Stimulated activated naive CD8-positive, alpha-beta T cell treated with anti-CD3 and anti-CD28 coated beads, Interleukin-15, amount 100 ng/mL, for 72 hours (primary cell): ENCODE results near the gene SBF1.
"Not testable (repeated sequence)": the region's sequence is repeated elsewhere in the genome, so short reads cannot be mapped to it uniquely, and the experiment has no call there.

Experiments
- ATAC-seq: fragments of 150-1000 bp; cut with Tn5 transposase; 2 replicates; pipeline ENCODE4 v1.10.0; 2021; ENCODE audit warnings: mild to moderate bottlenecking, moderate library complexity
- DNase-seq, 2 donors: peaks; one replicate each; pipeline ENCODE4 v3.0.0; 2021 to 2022
- H3K27ac Mint-ChIP-seq, 2 donors: one replicate each; pipeline ENCODE4 v1.8.0; 2022; ENCODE audit warnings: mild to moderate bottlenecking in 2 of 2, mixed read lengths in 2 of 2, moderate library complexity in 2 of 2
- H3K27me3 Mint-ChIP-seq: one replicate; pipeline ENCODE4 v1.8.0; 2022; ENCODE audit warnings: mixed read lengths
- H3K4me1 Mint-ChIP-seq: one replicate; pipeline ENCODE4 v1.8.0; 2022; ENCODE audit warnings: mild to moderate bottlenecking, mixed read lengths
- H3K4me3 Mint-ChIP-seq, 2 donors: one replicate each; pipeline ENCODE4 v1.8.0; 2022; ENCODE audit warnings: mild to moderate bottlenecking in 2 of 2, mixed read lengths in 2 of 2, moderate library complexity in 1 of 2
- H3K9me3 Mint-ChIP-seq, 2 donors: one replicate each; pipeline ENCODE4 v1.8.0; 2022; ENCODE audit warnings: mixed read lengths in 2 of 2

SBF1 gene

DNA sequence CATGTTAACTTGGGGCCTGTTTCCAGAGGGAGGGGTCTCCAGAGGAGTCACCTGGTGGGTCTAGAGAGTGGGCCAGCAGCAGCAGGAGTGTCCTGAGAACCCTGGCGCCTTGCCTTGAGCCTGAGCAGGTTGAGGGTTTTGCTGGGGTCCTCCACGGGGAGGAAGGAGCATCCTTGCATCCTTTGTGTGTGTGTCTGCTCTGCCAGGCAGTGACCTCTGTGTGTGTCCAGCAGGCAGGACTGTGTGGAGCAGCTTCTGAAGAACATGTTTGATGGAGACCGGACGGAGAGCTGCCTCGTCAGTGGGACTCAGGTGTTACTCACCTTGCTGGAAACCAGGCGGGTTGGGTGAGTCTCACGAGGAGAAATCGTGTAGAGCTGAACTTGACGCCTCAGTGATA is 55.7 kb downstream of the SBF1 start:
- peak overlapping the region in 1 of 2 donors; percentile 9 for H3K27ac Mint-ChIP-seq
- no peak for DNase-seq
- H3K27me3 Mint-ChIP-seq = no peaks in the 10 kb centered on the region
- no peaks in the 10 kb centered on the region for H3K9me3 Mint-ChIP-seq
- H3K4me1 Mint-ChIP-seq = no peaks in the 10 kb centered on the region
- no peak for ATAC-seq
- no peak overlapping the region for H3K4me3 Mint-ChIP-seq

DNA sequence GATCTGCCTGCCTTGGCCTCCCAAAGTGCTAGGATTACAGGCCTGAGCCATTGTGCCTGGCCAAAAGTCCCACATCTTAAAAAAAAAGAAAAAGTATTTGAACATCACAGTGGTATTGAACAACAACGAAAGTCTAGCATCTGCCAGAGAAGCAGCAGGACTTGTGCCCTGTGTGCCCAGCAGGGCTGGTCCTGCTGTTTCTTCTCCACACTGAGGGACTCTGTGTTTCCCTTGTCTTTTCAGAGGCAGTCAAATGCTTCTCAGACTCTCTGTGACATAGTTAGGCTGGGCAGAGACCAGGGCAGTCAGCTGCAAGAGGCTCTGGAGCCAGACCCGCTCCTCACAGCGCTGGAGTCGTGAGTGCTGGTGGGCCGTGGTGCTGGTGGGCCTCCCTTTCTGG is 56.2 kb downstream of the SBF1 start:
- H3K4me1 Mint-ChIP-seq = no peaks in the 10 kb centered on the region
- H3K9me3 Mint-ChIP-seq = no peaks in the 10 kb centered on the region
- H3K27me3 Mint-ChIP-seq = no peaks in the 10 kb centered on the region
- no peak for DNase-seq
- no peak for ATAC-seq
- peak overlapping the region in 1 of 2 donors; percentile 6 for H3K27ac Mint-ChIP-seq
- H3K4me3 Mint-ChIP-seq = no peak overlapping the region

DNA sequence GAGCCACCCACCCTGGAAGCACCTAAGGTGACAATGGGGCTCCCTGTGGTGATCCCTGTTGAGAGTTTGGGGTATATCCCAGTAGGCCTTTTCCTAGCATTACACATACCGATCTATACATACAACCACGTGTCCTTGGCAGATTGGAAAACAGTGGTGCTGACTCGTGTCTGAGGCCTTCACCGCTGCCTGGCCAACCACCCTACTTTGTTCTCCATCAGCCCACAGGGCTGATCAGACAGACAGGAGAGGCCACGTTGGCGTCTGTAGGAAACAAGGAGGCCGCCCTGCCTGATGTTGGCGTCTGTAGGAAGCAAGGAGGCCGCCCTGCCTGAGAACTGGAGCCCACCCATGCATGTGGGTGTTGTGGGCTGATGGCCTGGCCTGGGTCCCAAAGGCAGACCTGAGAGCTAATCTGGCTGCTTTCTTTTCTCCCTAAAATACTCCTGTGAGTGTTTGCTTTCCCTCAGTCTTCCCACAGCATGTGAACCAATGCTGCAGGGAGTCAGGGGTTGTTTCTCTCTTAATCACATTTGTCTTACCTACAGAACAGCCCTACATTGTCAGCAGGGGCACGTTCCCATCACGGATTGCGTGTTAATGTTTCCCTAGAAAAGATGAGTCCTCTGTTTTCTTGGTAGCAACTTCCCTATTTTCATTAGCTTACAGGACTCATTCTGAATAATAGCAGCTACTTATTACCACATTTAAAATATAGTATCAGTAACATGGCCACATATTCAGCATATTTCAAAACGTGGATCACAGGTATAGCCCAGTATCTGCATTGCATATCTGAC is 57.2 kb downstream of the SBF1 start:
- H3K27me3 Mint-ChIP-seq = no peaks in the 10 kb centered on the region
- no peak overlapping the region for H3K27ac Mint-ChIP-seq
- ATAC-seq = no peak
- H3K4me1 Mint-ChIP-seq = no peaks in the 10 kb centered on the region
- no peak for DNase-seq
- H3K9me3 Mint-ChIP-seq = no peaks in the 10 kb centered on the region
- H3K4me3 Mint-ChIP-seq = no peak overlapping the region

DNA sequence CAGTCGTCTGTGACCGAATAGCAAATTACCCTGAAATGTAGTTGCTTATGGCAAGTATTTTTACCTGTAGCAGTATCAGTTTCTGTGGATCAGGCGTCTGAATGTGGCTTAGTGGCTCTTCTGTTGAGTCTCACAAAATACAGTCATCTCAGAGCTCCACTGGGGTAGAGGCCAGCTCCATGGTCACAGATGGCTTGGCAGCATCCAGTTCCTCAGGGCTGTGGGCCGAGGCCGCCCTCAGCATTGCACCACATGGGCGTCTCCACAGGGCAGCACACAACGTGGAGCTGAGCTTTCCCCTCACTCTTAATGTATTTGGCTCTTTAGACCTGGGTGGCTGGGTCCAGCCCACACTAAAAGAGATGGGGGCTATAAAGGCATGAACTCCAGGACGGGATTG is 57.8 kb downstream of the SBF1 start:
- ATAC-seq (no peak), DNase-seq (no peak)
- no peak overlapping the region for H3K27ac Mint-ChIP-seq
- H3K4me1 Mint-ChIP-seq = no peaks in the 10 kb centered on the region
- no peaks in the 10 kb centered on the region for H3K9me3 Mint-ChIP-seq
- H3K27me3 Mint-ChIP-seq = no peaks in the 10 kb centered on the region
- no peak overlapping the region for H3K4me3 Mint-ChIP-seq

DNA sequence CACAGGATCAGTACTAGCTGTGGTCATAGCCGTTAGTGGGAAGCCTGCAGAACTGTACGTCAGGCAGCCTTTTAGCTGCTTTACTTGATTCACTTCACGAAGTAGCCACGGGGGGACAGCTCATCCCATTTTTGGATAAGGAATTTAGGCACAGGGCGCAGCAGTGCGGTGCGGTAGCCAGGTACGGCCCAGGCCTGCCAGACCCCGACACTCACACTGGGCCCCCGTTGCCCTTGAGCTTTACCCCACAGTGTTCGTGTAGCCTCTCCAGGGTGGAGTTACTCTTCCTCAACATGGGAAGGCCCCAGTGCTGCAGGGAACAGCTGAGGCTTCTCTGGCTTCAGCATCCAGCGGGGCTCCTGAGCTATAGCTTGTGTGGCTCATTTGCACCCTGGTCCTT is 59.4 kb downstream of the SBF1 start:
- Mint-ChIP-seq H3K9me3 (no peaks in the 10 kb centered on the region), H3K27ac (no peak overlapping the region), H3K27me3 (no peaks in the 10 kb centered on the region), H3K4me1 (no peaks in the 10 kb centered on the region), H3K4me3 (no peak overlapping the region)
- no peak for ATAC-seq
- DNase-seq = no peak

DNA sequence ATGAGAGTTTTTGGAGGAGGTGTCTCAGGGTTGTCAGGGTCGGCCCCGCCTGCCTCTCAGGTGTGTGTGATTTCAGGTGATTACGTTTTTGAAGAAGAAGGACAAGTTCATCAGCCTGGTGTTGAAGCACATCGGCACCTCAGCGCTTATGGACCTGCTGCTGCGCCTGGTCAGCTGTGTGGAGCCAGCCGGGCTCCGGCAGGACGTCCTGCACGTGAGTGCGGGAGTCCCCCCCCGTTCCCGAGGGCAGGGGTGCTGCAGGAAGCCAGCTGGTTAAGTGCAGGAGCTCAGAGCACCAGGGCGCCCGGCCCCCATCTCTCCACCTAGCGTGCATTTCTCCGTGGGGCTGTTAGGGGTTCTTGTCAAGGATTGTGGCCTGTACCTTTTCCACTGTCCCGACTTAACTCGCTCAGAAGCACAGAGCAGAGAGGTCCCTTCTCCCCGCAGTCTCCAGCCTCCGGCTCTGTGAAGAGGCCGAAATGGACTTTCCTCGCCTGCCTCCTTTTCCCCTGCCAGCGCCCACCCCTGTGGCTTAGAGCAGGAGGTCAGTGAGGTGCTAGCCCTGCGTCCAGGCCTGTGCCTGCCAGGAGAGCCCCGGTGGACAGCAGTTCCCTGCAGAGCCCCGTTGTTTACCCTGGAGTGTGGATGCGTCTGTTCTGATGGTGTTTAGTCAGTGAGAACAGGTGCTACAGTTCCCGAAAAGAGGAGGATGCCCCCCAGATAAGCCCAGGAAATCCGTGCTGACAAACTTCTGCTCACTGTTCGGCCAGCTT is 60.2 kb downstream of the SBF1 start:
- Mint-ChIP-seq H3K27ac (peak overlapping the region in 1 of 2 donors; percentile 48), H3K4me1 (no peaks in the 10 kb centered on the region), H3K27me3 (no peaks in the 10 kb centered on the region), H3K4me3 (no peak overlapping the region), H3K9me3 (no peaks in the 10 kb centered on the region)
- DNase-seq = no peak
- ATAC-seq = no peak

DNA sequence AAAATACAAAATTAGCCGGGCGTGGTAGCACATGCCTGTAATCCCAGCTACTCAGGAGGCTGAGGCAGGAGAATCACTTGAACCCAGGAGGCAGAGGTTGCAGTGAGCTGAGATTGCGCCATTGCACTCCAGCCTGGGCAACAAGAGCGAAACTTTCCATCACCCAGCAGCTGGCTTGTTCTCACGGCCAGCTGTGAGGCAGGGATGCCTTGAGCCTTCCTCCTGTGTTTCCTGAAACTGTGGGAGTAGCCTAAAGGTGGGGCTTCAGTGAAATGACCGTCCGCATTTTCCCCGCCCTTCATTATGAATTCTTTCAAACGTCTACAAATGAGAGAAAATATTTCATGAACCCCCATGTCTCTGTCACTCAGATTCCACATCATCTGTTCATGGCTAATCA is 65.9 kb downstream of the SBF1 start:
- H3K27ac Mint-ChIP-seq, H3K9me3 Mint-ChIP-seq, DNase-seq, H3K27me3 Mint-ChIP-seq, H3K4me1 Mint-ChIP-seq, ATAC-seq, H3K4me3 Mint-ChIP-seq: not testable (repeated sequence)

DNA sequence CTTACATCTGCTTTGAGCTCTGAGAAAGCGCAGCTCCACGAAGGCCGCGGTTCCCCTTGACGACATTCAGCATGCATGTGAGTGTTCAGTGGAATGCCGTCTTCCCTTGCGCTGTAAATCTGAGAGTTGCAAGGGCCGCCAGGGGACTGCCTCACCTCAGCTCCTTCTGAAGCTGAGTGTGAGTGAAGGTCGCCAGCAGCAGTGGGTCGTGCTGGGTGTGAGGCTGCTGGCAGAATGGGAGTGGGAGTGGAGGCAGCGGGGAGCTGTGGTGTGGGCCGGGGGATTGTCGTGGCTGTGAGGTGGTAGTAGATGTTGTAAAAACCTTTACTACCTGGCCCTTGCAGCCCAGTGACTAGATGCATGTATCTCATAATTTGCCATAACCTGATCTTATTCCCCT is 66.5 kb downstream of the SBF1 start:
- no peak overlapping the region for H3K27ac Mint-ChIP-seq
- ATAC-seq = no peak
- DNase-seq = no peak
- H3K4me1 Mint-ChIP-seq = peaks cover 6% of the 10 kb centered on the region
- no peaks in the 10 kb centered on the region for H3K27me3 Mint-ChIP-seq
- H3K4me3 Mint-ChIP-seq = no peak overlapping the region
- H3K9me3 Mint-ChIP-seq = no peaks in the 10 kb centered on the region

DNA sequence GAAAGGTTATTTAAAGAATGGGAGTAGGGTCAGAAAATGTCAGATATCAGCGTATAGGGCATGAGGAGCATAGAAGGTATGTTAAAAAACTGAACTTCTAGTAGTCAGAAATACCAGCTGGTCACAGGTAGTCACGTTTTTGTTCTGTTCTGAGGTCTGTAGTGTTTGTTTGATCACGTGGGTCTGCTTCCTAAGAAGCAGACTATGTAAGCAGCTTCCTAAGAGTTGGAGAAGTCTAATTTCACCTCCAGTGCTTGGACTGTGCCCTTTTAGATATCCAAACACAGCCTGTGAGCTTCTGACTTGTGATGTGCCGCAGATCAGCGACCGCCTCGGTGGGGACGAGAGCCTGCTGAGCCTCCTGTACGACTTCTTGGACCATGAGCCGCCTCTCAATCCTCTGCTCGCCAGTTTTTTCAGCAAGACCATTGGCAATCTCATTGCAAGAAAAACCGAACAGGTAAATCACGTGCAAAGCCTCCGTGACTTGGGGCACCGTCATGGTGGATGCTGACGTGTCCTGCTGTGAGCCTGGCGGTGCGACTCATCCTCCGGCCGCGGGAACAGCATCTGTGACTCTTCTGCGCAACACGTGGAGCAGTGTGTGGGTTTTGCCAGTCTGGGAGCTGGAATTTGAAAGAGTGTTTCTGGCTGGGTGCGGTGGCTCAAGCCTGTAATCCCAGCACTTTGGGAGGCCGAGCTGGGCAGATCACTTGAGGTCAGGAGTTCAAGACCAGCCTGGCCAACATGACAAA is 68.2 kb downstream of the SBF1 start:
- H3K4me3 Mint-ChIP-seq = no peak overlapping the region
- ATAC-seq = no peak

DNA sequence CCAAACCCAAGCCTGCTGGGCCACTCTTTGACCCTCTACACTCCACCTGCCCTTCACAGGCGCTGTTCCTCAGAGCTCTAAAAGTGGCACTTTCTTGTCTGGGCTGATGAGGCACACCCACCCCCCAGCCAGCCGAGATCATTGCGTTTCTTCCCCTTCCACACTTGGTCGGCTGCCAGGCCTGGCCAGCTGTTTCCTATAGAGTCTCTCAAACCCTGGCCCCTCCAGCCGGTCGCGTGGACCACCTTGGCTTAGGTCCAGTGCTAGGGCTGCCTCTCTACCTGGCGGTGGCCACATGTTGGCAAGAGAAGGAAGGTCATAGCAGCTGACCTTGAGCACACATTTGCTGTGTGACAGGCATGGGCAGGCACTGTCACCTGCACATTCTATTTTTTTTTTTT is 71.1 kb downstream of the SBF1 start:
- ATAC-seq (no peak), DNase-seq (no peak)
- Mint-ChIP-seq H3K9me3 (no peaks in the 10 kb centered on the region), H3K27ac (peak overlapping the region; percentile 33 to 68), H3K27me3 (no peaks in the 10 kb centered on the region), H3K4me1 (peaks cover 36% of the 10 kb centered on the region), H3K4me3 (no peak overlapping the region)

More for the DNA sequence above, 68.2 kb downstream of the SBF1 start:
- H3K9me3 Mint-ChIP-seq = no peaks in the 10 kb centered on the region
- H3K27ac Mint-ChIP-seq = peak overlapping the region in 1 of 2 donors; percentile 87
- no peak for DNase-seq
- no peaks in the 10 kb centered on the region for H3K27me3 Mint-ChIP-seq
- H3K4me1 Mint-ChIP-seq = peaks cover 16% of the 10 kb centered on the region

DNA sequence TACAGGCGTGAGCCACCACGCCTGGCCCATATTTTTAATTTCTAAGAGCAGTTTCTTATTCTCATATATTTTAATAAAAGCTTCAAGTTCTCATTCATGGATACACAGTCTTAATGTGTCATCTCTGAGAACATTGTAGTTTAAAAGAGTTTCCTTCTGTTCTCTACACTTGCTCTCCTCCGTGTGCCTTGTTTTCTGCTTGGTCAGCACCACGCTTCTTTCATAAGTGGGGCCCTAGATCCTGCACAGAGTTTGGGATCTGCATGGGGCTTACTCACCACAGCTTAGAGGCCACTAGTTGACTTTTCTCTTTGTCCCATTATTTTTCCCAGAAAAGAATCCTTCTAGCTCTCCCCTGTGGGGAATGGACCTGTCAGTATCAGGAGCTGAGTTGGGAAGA is 72.9 kb downstream of the SBF1 start:
- Mint-ChIP-seq H3K9me3 (no peaks in the 10 kb centered on the region), H3K27ac (peak overlapping the region in 1 of 2 donors; percentile 12), H3K4me3 (no peak overlapping the region), H3K27me3 (no peaks in the 10 kb centered on the region), H3K4me1 (peaks cover 40% of the 10 kb centered on the region)
- DNase-seq = no peak
- ATAC-seq = no peak

DNA sequence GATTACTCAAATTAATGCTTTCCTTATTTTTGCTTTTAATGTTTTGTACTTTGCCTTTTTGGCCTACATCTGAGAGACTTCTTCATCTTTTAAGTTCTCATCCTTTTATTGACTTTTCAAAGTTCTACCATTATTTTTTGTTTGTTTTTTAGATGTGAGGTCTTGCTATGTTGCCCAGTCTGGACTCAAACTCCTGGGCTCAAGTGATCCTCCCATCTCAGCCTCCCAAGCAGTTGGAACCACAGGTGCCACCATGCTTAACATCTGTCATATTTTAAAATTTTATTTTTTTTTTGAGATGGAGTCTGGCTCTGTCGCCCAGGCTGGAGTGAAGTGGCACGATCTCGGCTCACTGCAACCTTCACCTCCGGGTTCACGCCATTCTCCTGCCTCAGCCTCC is 73.9 kb downstream of the SBF1 start:
- H3K27me3 Mint-ChIP-seq = no peaks in the 10 kb centered on the region
- ATAC-seq (no peak), DNase-seq (no peak)
- H3K4me1 Mint-ChIP-seq = peaks cover 46% of the 10 kb centered on the region
- H3K9me3 Mint-ChIP-seq = no peaks in the 10 kb centered on the region
- H3K4me3 Mint-ChIP-seq = no peak overlapping the region
- peak overlapping the region in 1 of 2 donors; percentile 15 for H3K27ac Mint-ChIP-seq

DNA sequence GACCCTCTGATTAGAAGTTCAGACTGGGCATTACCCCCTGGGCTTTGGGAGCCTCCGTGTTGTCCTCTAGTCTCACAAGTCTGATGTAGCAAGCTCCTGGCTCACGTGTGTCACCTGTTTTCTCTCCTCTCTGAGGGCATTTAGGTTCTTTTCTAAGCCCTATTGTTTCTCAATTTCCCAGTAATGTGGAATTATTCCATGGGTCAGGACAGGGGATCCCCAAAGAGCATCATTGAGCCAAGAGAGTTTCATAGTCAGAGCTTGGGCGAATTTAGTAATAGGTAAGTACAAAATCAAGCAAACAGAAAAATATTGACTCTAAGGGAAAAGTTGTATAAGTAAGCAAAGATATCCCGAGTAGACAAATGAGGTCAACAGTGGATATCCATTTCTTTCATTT is 74.4 kb downstream of the SBF1 start:
- ATAC-seq (no peak), DNase-seq (no peak)
- Mint-ChIP-seq H3K27me3 (no peaks in the 10 kb centered on the region), H3K27ac (peak overlapping the region; percentile 39 to 84), H3K9me3 (no peaks in the 10 kb centered on the region), H3K4me1 (peaks cover 46% of the 10 kb centered on the region), H3K4me3 (peak overlapping the region in 1 of 2 donors; percentile 24)

DNA sequence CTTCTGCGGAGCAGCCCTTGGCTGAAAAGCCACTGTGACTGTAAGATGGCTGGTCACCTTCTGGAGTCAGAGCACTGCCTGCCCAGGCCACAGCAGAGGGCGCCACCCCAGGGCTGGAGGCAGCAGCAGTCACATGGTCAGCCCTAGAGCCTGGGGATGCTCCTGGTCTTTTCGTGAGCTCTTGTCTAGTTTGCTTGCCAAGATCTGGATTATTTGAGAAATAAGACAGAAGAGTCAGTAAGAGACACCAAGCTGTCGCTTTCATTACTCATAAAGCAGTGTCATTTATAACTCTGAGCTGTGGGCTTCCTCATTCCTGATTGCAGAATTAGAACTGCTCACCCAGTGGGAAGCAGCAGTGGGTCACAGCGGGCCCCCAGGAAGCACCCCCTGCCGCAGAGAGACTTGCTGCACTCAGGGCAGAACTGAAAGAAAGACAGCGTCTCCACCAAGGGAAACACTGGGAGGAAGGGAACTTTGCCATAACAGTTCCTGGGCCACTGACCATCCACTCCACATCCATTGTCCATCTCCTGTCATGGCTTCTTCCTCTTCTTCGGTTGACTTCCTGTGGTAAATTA is 75.0 kb downstream of the SBF1 start:
- no peaks in the 10 kb centered on the region for H3K9me3 Mint-ChIP-seq
- H3K4me3 Mint-ChIP-seq = peak overlapping the region in 1 of 2 donors; percentile 24
- H3K4me1 Mint-ChIP-seq = peaks cover 46% of the 10 kb centered on the region
- DNase-seq = peak; percentile 19 to 31
- peak; percentile 84 for ATAC-seq
- peak overlapping the region; percentile 39 to 84 for H3K27ac Mint-ChIP-seq
- no peaks in the 10 kb centered on the region for H3K27me3 Mint-ChIP-seq

DNA sequence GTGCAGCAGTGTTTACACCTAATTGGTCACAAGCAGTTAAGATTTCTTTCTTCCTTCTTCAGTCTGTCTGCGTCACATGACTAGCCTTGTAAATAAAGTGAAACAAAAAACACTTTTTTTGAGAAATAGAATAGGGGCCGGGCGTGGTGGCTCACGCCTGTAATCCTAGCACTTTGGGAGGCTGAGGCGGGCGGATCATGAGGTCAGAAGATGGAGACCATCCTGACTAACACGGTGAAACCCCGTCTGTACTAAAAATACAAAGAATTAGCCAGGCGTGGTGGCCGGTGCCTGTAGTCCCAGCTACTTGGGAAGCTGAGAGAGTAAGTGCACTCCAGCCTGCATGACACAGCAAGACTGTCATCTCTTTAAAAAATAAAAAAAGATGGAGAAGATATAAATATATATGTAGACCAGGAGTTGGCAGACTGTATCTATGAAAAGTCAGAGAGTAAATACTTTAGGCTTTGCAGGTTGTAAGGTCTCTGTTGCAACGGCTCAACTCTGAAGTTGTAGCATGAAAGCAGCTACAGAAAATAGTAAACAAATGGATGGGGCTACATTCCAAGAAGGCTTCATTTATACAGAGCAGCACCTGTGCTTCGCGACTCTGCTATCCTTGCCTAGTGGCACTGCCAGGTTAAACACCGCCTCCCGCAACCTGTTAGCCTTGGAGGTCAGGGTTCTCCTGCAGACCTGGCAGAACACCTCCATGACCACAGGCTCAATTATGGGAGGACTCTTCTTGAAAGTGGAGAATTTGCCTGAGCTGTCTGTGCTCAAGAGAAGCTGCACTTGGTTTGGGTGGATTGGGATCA is 75.8 kb downstream of the SBF1 start:
- Mint-ChIP-seq H3K4me3 (no peak overlapping the region), H3K4me1 (peaks cover 46% of the 10 kb centered on the region)

More for the DNA sequence above, 75.8 kb downstream of the SBF1 start:
- Mint-ChIP-seq H3K9me3 (no peaks in the 10 kb centered on the region), H3K27me3 (no peaks in the 10 kb centered on the region), H3K27ac (peak overlapping the region; percentile 33 to 48)
- no peak for ATAC-seq
- DNase-seq = no peak
